Gastroesophageal sphincter (tissue), 4 donors: ENCODE data around the gene ACIN1. TPM values are rescaled to one million over a fixed set of nuclear protein-coding genes. Genes with fewer than 3 reads are reported as not detected.

Experiments
- ATAC-seq: fragments of 150-250 bp; one replicate; pipeline ENCODE4 v1.9.1; 2016; ENCODE audit warnings: mild to moderate bottlenecking, moderate library complexity
- H3K27ac ChIP-seq, 4 donors: fragments of 200-600 bp; sonication (generic) in 3 of 4; 1 replicate in 3 of 4; 2 replicates in 1 of 4; pipeline ENCODE4 v1.5.1; 2016 to 2019
- H3K27me3 ChIP-seq: fragments of 200-600 bp; sonication (generic); one replicate; pipeline ENCODE4 v1.5.1; 2019
- H3K36me3 ChIP-seq, 2 donors: fragments of 200-600 bp; sonication (generic); one replicate each; pipeline ENCODE4 v1.5.1; 2019; ENCODE audit warnings: control low read depth in 1 of 2
- H3K4me1 ChIP-seq, 3 donors: fragments of 200-600 bp; sonication (generic); 1 replicate in 2 of 3; 2 replicates in 1 of 3; pipeline ENCODE4 v1.5.1; 2016 to 2019; ENCODE audit warnings: control low read depth in 2 of 3
- H3K4me3 ChIP-seq, 2 donors: fragments of 200-600 bp; sonication (generic); one replicate each; pipeline ENCODE4 v1.5.1; 2019; ENCODE audit warnings: mild to moderate bottlenecking in 1 of 2, moderate library complexity in 1 of 2
- H3K9me3 ChIP-seq, 3 donors: fragments of 200-600 bp; sonication (generic); one replicate each; pipeline ENCODE4 v1.5.1; 2017 to 2019; ENCODE audit warnings: control low read depth in 2 of 3
- EP300 ChIP-seq: sonication (generic); formaldehyde crosslinking; IDR thresholded peaks from one replicate; pipeline ENCODE4 v1.6.1; 2017; ENCODE audit warnings: antibody characterized with exemption, mild to moderate bottlenecking
- POLR2A ChIP-seq, 2 donors: fragments of 450-650 bp; IDR thresholded peaks; one replicate each; pipeline ENCODE4 v1.6.1; 2017; ENCODE audit warnings: antibody characterized with exemption in 2 of 2, mild to moderate bottlenecking in 2 of 2, moderate library complexity in 1 of 2
- POLR2AphosphoS5 ChIP-seq: sonication (generic); formaldehyde crosslinking; IDR thresholded peaks from one replicate; pipeline ENCODE4 v1.6.1; 2017; ENCODE audit warnings: antibody characterized with exemption
- WGBS, 2 donors: methylation state at CpG; one replicate each; pipeline ENCODE4 v1.1.5; 2018; ENCODE audit warnings: low coverage in 1 of 2; 5-methylcytosine and 5-hydroxymethylcytosine counted together
- total RNA-seq, 4 donors: library from RNA; depleted of rRNA; stranded (reverse); fragments of >200 nt; gene quantifications; one replicate each; pipeline ENCODE4 v1.1.0, GENCODE V29; 2016
- TF ChIP-seq, protein P1 (sequence below), 4 experiments: fragments of 200-600 bp in 2 of 4; fragments of 450-650 bp in 2 of 4; sonication (generic) in 1 of 4; IDR thresholded peaks; one replicate each; pipeline ENCODE4 v1.5.1; 2017 to 2019; ENCODE audit warnings: antibody characterized with exemption in 4 of 4, mild to moderate bottlenecking in 2 of 4, moderate library complexity in 2 of 4

The ACIN1 gene
- total RNA-seq, 4 donors from 2014 or later, result 55.7 to 121 (median 91.8) TPM

DNA sequence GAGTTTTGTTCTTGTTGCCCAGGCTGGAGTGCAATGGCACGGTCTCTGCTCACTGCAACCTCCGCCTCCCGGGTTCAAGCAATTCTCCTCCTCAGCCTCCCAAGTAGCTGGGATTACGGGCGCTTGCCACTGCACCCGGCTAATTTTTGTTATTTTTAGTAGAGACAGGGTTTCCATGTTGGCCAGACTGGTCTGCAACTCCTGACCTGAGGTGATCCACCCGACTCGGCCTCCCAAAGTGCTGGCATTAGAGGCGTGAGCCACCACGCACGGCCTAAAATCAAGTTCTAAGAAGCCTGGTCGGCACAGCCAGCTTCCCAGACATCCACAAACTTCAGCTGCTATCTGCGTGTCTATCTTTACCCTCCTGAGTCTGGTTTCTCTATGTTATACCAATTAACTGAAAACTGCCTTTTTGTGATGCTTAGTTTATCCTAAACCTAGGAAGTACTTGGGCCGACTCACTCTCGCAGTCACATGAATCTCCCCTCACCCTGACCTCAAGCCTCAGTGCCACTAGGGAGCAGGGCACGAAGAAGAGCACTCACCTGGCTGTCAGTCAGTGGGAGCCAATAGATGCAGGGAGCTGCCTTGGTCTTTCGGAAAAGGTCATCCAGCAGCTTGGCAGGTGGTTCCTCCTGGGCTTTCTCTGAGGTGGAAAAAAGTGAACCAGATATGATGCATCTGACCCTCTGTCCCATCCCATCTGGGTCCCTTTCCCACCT, 34.2 kb downstream of the ACIN1 start:
- WGBS, 2 donors, result 81 to 88% methylated on average over 9 to 16 of the region's 17 CpGs
- ATAC-seq, result no peak
- H3K36me3 ChIP-seq, result peaks cover 0 to 71% of the 10 kb centered on the region in 2 donors

DNA sequence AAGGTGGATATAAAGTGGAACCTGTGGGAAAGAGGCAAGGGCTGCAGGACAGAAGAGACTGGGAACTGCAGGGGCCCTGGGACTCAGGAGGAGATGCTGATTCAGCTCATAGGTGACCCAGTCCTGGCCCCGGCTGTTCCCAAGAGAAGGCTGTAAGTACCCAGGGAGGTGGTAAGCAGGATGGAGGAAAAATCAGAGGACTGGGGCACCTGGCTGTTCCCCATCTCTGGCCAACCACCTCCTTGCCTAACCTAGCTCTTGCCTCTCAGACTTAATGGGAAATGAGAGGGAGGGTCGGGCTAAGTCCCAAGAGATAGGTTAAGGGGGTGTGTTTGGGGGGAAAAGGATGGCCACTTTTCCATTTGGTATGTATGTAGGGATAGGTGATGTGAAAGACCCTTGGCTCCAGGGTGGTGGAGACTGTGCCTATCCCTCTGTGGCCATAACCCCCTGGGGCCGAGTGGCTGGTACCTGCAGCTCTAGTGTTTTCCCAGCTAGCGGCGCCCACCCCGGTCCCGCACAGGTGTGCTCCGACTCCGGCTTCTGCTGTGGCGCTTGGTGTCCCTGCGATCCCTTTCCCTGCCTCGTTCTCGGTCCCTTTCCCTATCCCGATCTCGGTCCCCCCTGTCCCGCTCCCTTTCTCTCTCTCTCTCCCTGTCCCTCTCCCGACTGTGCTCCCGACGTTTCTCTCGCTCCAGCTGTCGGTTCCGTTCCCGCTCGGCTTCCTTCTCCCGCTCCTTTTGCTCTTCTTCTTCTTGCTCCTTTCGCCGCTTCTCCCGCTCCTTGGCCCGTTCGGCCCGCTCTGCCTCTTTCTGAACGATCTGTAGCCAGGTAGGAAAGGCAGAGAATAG, 36.1 kb downstream of the ACIN1 start:
- peaks cover 0 to 41% (median 14%) of the 10 kb centered on the region in 3 donors for H3K4me1 ChIP-seq
- TF ChIP-seq POLR2AphosphoS5 (no peak), EP300 (no peak)
- no peaks in the 10 kb centered on the region for H3K27me3 ChIP-seq
- H3K4me3 ChIP-seq, result no peak overlapping the region
- 84% methylated on average over 11 to 30 of the region's 32 CpGs for WGBS, 2 donors
- no peaks in the 10 kb centered on the region for H3K9me3 ChIP-seq
- H3K27ac ChIP-seq, result peak overlapping the region in 1 of 4 donors; percentile 81
- ATAC-seq, result no peak
- peaks cover 0 to 53% of the 10 kb centered on the region in 2 donors for H3K36me3 ChIP-seq

More for the DNA sequence above, 34.2 kb downstream of the ACIN1 start:
- TF ChIP-seq POLR2A (IDR thresholded peaks at IDR 0.05), result no peak
- no peak for TF ChIP-seq EP300
- TF ChIP-seq, protein P1, sequence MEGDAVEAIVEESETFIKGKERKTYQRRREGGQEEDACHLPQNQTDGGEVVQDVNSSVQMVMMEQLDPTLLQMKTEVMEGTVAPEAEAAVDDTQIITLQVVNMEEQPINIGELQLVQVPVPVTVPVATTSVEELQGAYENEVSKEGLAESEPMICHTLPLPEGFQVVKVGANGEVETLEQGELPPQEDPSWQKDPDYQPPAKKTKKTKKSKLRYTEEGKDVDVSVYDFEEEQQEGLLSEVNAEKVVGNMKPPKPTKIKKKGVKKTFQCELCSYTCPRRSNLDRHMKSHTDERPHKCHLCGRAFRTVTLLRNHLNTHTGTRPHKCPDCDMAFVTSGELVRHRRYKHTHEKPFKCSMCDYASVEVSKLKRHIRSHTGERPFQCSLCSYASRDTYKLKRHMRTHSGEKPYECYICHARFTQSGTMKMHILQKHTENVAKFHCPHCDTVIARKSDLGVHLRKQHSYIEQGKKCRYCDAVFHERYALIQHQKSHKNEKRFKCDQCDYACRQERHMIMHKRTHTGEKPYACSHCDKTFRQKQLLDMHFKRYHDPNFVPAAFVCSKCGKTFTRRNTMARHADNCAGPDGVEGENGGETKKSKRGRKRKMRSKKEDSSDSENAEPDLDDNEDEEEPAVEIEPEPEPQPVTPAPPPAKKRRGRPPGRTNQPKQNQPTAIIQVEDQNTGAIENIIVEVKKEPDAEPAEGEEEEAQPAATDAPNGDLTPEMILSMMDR (IDR thresholded peaks at IDR 0.05), result no peak
- TF ChIP-seq POLR2AphosphoS5, result no peak
- Histone ChIP-seq H3K27ac (peak overlapping the region in 3 of 4 donors; percentile 32 to 72 (median 61)), H3K27me3 (no peaks in the 10 kb centered on the region), H3K4me1 (peaks cover 0 to 38% (median 13%) of the 10 kb centered on the region in 3 donors), H3K9me3 (no peaks in the 10 kb centered on the region), H3K4me3 (no peak overlapping the region)

DNA sequence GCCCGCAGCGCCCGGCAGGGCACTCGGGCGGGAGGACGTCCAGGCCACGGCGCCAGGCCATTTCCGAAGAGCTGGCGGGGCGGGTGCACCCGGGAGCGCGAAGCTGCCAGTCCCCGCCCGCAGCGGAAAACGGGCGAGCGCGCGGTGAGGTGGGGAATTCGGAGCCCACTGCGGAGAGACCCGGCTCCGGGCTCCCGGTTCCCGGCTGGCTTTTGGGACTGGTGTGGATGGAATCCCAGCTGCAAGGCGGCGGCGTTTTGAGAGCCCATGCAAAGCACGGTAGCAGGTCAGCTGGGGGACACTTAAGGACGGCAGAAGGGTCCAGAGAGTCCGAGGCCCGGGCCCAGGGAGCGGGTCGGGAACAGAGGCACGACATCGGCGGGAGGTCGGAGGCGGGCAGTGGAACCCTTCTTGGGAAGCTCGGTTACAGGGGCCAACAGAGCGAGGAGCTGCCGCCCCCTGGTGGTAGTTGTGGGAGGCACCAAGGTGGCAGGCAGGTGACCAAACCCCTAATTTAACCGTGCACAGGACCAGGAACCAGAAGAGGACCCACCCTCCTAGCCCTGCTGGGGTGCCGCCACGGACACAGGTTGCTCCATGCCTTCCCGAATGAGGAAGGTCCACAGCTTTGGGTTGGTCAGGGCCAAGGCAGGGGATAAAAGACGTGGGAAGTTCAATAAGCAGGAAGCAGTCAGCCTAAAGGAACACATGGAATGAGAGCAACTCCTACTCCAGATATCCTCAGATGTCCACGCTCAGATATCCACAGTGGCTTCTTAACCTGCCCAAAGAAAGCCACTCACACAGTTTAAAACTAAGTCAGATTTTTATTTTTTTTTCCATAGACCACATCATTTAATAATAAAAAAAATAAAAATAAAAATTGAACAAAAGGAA, 36.9 kb downstream of the ACIN1 start:
- Histone ChIP-seq H3K9me3 (no peaks in the 10 kb centered on the region), H3K36me3 (peaks cover 0 to 44% of the 10 kb centered on the region in 2 donors), H3K4me1 (peaks cover 0 to 41% (median 14%) of the 10 kb centered on the region in 3 donors), H3K27ac (peak overlapping the region; percentile 29 to 84 (median 80)), H3K4me3 (peak overlapping the region; percentile 58 to 76), H3K27me3 (no peaks in the 10 kb centered on the region)
- WGBS, 2 donors, result 9 to 20% methylated on average over 1 to 4 of the region's 51 CpGs
- TF ChIP-seq, protein P1 (IDR thresholded peaks at IDR 0.05), result peak in 3 of 4 experiments; percentile 90 to 98 (median 96)
- TF ChIP-seq EP300, result no peak
- TF ChIP-seq POLR2AphosphoS5, result peak; percentile 57
- TF ChIP-seq POLR2A (IDR thresholded peaks at IDR 0.05), result no peak
- ATAC-seq, result peak; percentile 82

DNA sequence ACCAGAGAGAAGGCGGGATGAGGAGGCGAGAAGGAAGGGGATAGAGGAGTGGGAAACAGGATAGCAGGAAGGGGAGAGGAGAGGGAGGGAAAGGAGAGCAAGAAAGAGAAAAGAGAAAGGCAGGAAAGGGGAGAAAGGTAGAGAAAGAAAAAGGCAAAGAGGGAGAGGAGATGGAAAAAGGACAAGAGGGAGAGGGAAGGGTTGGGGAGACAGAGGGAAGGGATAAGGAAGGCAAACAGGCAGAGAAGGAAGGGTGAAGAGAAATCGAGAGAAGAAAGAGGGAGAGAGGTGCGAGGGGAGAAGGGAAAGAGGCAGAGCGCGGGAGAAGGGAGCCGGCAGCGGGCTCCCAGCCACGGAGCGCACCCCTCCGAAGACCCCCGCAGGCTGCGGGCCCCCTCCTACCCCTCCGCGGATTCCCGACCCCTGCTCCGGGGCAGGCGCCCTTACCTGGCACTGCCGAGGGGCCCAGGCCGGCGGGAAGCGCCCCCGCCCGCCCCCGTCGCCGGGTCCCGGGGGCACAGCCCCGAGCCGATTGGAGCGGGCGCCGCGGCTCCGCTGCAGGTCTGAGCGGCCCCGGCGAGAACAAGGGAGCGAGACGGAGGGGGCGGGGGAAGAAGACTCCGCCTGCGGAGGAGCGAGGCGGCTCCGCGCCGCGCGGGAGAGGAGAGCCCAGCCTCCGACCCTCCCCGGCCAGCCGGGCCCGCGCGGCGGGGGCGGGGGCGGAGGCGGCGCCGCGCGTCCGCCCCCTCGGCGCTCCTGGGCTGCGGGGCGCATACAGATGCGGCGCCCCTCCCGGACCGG, 37.8 kb downstream of the ACIN1 start, which contains the start of gene CDH24:
Gene CDH24, minus strand, starts transcription at position 565 of the 801 bp plus-strand sequence. CDS start 1,787 bp downstream, outside the sequence.
- H3K27ac ChIP-seq, result peak within 1 kb of the TSS; percentile 29 to 84 (median 80)
- no peak for TF ChIP-seq EP300
- TF ChIP-seq, protein P1 (IDR thresholded peaks at IDR 0.05), result no peak
- TF ChIP-seq POLR2A (IDR thresholded peaks at IDR 0.05), result peak; percentile 19 to 31
- TF ChIP-seq POLR2AphosphoS5, result no peak
- no peaks in the 10 kb centered on the region for H3K9me3 ChIP-seq
- H3K4me3 ChIP-seq, result peak within 1 kb of the TSS; percentile 58 to 76
- H3K4me1 ChIP-seq, result peaks cover 0 to 37% (median 12%) of the 10 kb centered on the region in 3 donors
- peak; percentile 82 for ATAC-seq
- no peaks in the 10 kb centered on the region for H3K27me3 ChIP-seq
- H3K36me3 ChIP-seq, result peaks cover 0 to 36% of the 10 kb centered on the region in 2 donors
- 0 to 9% methylated on average over 12 to 15 of the region's 73 CpGs for WGBS, 2 donors
